Inflammatory macrophage (primary cell): Measurements from ENCODE around the gene GLRX.
A peak's percentile ranks its signal among the peaks of the same experiment; 100 is the strongest.
"Not testable (repeated sequence)": the region's sequence is repeated elsewhere in the genome, so short reads cannot be mapped to it uniquely, and the experiment has no call there.

Source experiments
- DNase-seq, 2 donors: peaks; one replicate each; pipeline ENCODE4 v3.0.0-alpha.2; 2020 to 2022

The GLRX gene

GRCh38 chr5:95826949-95827891, 4.7 kb upstream of the GLRX start:
- peak; percentile 70 to 75 for DNase-seq

DNA sequence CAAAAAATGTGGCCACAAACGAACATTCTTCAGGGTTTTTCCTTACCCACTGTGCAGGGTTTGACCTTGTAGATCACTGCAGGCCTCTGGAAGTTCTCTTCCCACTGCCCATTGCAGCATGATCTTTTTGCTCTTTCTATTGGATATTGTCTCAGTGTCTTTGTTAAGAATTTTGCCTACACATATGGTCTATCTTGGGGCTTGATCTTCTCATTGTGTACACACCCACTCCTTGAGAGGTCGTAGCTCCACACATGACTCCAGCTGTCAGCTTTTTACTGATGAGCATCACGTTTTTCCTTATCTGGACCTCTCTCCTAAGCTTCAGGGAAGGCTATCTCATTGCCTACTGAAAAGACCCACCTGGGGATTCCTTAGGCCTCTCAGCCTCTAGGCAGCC, 3.0 kb upstream of the GLRX start:
- peak; percentile 70 to 74 for DNase-seq

DNA sequence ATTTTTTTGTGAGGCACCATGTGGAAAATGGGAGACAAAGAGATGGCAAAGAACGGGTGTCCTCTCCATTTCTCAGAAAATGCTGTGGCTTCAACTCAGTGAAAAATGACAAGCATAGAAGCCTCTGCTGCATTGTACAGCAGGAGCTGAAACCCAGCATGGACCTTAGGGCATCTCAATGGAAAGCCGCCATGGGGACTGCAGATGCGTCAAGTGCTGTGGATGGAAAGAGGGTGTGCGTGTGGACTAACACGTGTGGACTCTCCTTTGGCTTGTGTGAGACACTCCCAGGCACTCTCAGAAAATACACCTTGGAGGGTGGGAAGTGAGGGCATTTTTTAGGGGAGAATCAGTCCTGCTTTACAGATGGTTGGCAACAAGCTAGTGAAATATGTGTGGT, 2.2 kb upstream of the GLRX start:
- no peak for DNase-seq

DNA sequence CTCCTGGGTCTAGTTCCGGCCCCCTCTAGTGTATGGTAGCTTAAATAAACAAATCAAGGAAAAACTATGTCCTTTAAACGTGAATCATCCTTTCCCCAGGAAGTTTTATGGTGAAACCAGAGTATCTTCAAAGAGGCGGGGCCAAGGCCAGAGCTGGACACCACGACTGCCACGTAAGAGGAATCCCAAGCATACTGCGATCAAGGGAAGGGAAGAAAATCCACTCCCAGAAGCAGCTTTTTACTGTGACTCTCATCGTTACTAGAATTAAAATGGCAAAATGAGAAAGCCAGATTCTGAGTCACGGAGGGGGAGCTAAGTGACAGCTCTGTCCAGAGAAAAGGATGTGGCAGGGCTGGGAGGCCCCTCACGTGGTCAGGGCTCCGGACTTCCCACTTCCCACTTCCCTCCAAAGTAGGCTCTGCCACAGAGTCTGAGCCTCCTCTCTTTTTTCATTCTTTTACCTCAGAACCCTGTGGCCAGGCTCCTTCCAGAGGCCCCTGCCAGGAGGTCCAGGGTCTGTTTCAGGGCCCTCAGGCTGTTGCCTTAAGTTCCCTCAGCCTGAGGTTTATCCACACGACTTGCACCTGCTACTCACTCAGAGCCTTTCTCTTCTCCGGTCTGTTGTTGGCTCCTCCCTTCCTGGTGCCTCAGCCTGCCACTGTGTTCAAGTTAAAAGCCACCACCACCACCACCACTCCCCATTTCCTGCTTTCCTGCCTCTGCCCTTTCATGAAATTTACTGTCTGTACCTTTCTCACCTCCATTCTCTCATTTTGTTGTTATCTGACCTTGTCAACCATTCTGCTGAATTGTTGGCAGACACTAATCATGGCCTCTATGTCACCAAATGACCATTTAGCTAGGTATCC, 1.4 kb upstream of the GLRX start:
- peak; percentile 89 to 93 for DNase-seq

- no peak for DNase-seq
Observed at GRCh38 chr5:95823218-95823737, 752 bp upstream of the GLRX start.

DNA sequence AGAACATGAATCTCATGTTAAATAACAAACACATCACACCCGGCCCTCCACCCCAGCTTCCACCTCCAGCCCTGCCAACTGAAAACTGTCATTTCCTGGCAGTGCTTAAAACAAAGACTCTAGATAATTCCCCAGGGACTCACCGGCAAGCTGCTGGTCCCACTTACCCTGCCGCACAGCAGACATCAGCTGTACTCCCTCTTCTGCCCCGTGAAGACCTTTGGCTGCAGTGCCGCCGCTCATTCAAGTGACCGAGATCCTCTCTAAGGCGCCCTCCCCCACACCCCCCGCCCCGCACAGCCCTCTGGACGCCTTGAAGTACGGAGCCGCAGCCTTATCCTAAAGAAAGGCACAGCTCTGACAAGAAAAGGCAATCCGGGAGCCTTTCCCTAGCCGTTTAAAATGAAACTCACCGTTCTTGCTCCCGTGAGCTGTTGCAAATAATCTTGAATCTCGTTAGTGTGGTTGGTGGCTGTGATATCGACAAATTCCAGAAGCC, 434 bp downstream of the GLRX start:
- peak; percentile 39 to 64 for DNase-seq

GRCh38 chr5:95821110-95822021, 1.2 kb downstream of the GLRX start:
- DNase-seq, result no peak

- peak; percentile 93 to 97 for DNase-seq
Observed at GRCh38 chr5:95818181-95819147, 4.1 kb downstream of the GLRX start.

GRCh38 chr5:95817430-95817829, 5.1 kb downstream of the GLRX start:
- DNase-seq, result peak; percentile 28 to 48

- DNase-seq, result no peak
Observed at GRCh38 chr5:95816776-95817175, 5.8 kb downstream of the GLRX start.

- DNase-seq, result no peak
Observed at GRCh38 chr5:95816341-95816740, 6.2 kb downstream of the GLRX start.

GRCh38 chr5:95815155-95815729, 7.3 kb downstream of the GLRX start:
- DNase-seq, result no peak

DNA sequence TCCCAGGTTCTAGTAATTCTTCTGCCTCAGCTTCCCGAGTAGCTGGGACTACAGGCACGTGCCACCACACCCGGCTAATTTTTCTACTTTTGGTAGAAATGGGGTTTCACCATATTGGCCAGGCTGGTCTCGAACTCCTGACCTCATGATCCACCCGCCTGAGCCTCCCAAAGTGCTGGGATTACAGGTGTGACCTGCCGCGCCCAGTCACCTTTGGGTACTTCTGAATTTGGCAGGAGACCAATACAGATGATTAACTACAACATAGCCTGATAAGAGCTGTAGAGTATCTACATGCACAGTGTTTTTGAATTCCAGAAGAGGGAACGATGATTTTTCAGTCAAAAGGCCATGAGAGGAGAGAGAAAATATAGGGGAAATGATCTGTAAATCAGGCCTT, 9.5 kb downstream of the GLRX start:
- not testable (repeated sequence) for DNase-seq

- DNase-seq, result no peak
Observed at GRCh38 chr5:95812074-95812471, 10.5 kb downstream of the GLRX start.

DNA sequence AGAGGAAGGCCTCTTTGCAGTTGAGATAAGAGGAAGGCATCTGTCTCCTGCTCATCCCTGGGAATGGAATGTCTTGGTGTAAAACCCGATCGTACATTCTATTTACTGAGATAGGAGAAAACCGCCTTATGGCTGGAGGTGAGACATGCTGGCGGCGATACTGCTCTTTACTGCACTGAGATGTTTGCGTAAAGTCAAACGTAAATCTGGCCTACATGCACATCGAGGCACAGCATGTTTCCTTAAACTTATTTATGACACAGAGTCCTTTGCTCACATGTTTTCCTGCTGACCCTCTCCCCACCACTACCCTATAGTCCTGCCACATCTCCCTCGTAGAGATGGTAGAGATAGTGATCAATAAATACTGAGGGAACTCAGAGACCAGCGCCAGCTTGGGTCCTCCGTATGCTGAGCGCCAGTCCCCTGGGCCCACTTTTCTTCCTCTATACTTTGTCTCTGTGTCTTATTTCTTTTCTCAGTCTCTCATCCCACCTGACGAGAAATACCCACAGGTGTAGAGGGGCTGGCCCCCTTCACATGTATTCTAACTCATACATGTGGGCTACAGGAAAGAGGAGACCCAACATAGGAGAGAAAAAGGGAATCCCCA, 11.0 kb downstream of the GLRX start:
- DNase-seq, result not testable (repeated sequence)

- DNase-seq, result not testable (repeated sequence)
Observed at GRCh38 chr5:95811126-95811423, 11.5 kb downstream of the GLRX start.

DNA sequence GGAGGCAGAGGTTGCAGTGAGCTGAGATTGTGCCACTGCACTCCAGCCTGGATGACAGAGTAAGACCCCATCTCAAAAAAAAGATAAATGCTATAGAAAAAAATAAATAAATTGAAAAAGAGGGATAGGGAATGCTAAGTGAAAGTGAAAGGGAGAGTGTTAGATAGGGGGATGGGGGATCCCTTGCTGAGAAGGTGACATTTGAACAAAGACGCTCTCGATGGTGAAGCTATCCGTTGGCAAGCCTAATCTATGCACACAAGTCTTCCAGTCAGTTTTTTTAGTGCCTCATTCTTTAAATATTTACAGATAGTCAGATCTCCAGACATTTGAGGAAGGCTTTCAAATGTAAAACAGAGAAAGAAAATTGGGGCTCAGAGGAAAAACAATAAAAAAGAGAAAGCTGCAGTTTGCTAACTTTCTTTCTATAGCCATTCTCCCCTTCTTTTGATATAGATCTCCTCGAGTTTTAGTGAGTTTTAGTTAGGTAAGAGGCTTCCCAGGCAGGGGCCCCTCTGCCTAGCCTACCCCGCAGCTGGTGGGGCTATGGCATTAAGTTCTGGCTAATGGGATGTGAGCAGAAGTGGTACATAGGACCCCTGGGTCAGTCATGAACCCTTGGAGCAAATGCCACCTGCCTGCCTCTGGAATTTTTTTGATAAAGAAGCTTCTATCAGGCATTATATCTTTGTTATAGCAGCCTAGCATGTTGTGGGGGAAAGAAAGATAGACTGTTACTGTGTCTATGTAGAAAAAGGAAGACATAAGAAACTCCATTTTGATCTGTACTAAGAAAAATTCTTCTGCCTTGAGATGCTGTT, 12.0 kb downstream of the GLRX start:
- no peak for DNase-seq

DNA sequence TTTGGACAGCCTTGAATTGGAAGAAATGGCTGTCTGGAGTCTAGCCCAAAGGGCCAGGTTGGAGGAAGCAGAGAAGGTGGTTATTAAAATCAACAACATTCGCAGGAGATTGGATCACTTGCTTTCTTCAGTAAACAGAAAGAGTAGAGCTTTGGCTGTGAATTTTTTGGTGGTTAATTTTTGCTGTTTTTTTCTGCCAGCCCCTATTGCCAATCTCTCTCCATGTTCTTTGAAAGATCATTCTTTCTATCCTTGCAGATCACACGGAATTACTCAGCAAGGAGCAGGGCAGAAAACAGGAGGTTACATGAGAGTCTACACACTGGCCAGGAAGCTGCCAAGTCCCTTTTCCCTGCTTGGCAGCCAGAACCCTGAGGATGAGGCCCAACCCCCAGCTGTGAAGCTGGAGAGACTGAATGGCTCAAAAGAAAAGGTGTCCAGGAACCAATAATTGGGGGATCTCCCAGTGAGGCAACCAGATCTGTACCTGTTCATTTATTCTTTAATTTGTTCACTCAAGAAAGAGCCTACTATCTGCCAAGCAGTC, 13.0 kb downstream of the GLRX start:
- no peak for DNase-seq
